H1 (cell line): ENCODE data around the gene TASOR2. TPM values are rescaled to one million over a fixed set of nuclear protein-coding genes. Genes with fewer than 3 reads are reported as not detected.

Experiments used
- polyA plus RNA-seq, 7 experiments: library from polyadenylated mRNA; depleted of rRNA in 3 of 7; stranded (reverse) in 5 of 7; unstranded in 2 of 7; fragments of >200 nt in 5 of 7; fragments of 200-250 nt in 2 of 7; gene quantifications; 1 replicate in 5 of 7; 2 replicates in 1 of 7; 4 replicates in 1 of 7; pipeline versions ENCODE4 v1.2.1 to v1.2.3, GENCODE V29; 2011 to 2013; ENCODE audit warnings: missing spikeins in 2 of 7, mixed read lengths in 2 of 7
- total RNA-seq: library from RNA; stranded (reverse); fragmentation: NEBNext Ultra II Directional; extraction: Animal tissue kit (Norgen Biotek cat#: 25700); gene quantifications from 2 replicates; pipeline ENCODE4 v1.2.1, GENCODE V29; 2021

Gene TASOR2
- total and polyA plus RNA-seq, 2 of the 8 experiments (the other 6 are each of a cell fraction or from before 2014, with no cell fraction given): 13.1 to 74.9 TPM

Other genes with a start within 250 kb of the TASOR2 start
- 0.38 TPM in 1 of 2 replicates, not detected in the other for gene CALML5, start 185.3 kb upstream of the TASOR2 start, total RNA-seq
- 0.09 TPM in 1 of 2 replicates, not detected in the other for gene CALML5, start 185.3 kb upstream of the TASOR2 start, polyA plus RNA-seq (2011; rRNA removed)
- not detected in 2 replicates for gene CALML3, start 159.9 kb upstream of the TASOR2 start, total RNA-seq
- gene CALML3, start 159.9 kb upstream of the TASOR2 start, polyA plus RNA-seq (2011; rRNA removed): not detected in 2 replicates
- gene ASB13, start 18.2 kb upstream of the TASOR2 start, total RNA-seq: 20.2 and 22.2 TPM in 2 replicates
- 12.3 and 17.0 TPM in 2 replicates for gene ASB13, start 18.2 kb upstream of the TASOR2 start, polyA plus RNA-seq (2011; rRNA removed)
- gene GDI2, start 128.6 kb downstream of the TASOR2 start, total RNA-seq: 368 and 385 TPM in 2 replicates
- gene GDI2, start 128.6 kb downstream of the TASOR2 start, polyA plus RNA-seq (2011; rRNA removed): 168 and 169 TPM in 2 replicates
- gene ANKRD16, start 205.1 kb downstream of the TASOR2 start, total RNA-seq: 7.7 and 8.2 TPM in 2 replicates
- gene ANKRD16, start 205.1 kb downstream of the TASOR2 start, polyA plus RNA-seq (2011; rRNA removed): 12.7 and 14.2 TPM in 2 replicates
- 49.0 and 51.8 TPM in 2 replicates for gene FBH1, start 205.4 kb downstream of the TASOR2 start, total RNA-seq
- gene FBH1, start 205.4 kb downstream of the TASOR2 start, polyA plus RNA-seq (2011; rRNA removed): 31.1 and 42.2 TPM in 2 replicates